D341Med (cell line): ENCODE results near the gene WDR72.
A peak's percentile ranks its signal among the peaks of the same experiment; 100 is the strongest.
"Not testable (repeated sequence)": the region's sequence is repeated elsewhere in the genome, so short reads cannot be mapped to it uniquely, and the experiment has no call there.

Source experiments
- DNase-seq: peaks from one replicate; pipeline ENCODE4 v3.0.0; 2012; ENCODE audit warnings: low spot score

The WDR72 gene

DNA sequence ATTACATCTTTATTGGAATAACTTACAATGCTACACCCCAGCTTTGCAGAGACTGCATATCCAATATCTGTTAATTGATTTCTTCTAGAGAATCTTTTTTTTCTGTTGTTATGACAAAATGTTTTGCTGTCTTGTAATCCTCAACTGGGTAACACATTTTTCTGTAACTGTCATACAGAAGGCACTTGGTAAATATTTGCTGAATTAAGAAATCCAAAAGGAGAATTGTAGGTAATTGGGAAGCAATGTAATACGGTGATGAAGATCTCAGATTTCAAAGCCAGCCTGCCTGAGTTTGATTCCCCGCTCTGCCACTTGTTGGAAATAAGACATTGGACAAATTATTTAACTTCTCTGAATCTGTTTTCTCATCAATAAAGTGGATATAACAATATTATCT, 169.1 kb downstream of the WDR72 start:
- no peak for DNase-seq

DNA sequence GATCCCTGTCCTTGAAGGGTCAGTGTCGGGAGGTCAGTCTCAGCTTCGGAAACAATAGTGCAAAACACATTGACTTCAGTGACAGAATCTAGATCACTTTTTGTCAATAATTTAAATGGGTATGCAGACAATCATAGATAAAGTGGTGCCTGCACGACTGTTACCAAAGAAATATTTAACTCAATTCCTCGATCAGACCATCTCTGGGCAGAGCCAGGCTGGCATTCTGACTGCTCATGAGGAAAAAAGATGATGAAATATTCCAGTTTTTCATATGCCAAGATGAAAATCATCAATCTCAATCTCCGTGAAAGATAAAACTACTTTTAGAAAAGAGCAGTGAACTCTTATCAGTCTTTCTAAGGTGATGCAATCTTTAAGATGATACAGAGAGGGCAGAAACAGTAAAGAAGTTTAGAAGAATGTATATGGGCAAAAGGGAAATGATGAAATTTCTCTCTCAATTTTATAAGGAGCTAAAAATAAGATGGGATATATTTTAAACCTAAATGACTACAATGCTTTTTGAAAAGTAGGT, 169.9 kb downstream of the WDR72 start:
- DNase-seq, result no peak

DNA sequence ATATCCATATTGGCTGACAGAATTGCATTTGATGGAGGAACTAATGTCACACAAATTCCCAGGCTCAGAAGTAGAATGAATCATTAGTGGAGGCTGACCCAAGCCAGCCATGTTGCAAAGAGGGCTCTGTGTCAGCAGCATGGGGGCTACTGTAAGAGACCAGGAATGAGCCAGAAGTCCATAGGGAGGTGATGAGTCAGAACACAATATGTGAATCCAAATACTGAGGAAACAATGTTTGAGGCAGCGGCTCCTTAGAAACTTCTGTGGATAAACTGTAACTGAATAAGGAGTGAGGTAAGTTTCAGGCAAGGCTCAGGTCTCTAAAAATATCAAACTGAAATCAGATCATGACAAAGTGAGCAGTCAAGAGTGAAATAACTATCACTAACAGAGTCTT, 170.7 kb downstream of the WDR72 start:
- no peak for DNase-seq

DNA sequence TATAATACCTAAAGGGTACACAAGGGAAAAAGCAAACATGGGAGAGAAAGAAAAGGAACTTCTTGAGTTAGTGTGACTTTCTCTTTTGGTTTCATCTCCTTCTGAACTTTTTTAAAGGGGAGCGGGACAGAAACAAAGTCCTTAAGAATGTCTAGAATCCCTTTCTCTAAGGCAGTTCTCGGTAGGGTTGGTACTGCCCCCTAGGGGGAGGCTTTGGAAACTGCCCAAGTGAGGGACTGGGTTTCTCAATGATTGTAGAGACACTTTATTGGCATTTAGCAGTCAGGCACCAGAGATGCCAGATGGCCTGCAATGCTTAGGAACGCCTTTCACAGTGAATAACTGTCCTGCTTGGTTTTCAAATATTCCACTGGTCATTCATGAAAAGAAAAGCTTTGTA, 172.7 kb downstream of the WDR72 start:
- DNase-seq, result peak; percentile 58

DNA sequence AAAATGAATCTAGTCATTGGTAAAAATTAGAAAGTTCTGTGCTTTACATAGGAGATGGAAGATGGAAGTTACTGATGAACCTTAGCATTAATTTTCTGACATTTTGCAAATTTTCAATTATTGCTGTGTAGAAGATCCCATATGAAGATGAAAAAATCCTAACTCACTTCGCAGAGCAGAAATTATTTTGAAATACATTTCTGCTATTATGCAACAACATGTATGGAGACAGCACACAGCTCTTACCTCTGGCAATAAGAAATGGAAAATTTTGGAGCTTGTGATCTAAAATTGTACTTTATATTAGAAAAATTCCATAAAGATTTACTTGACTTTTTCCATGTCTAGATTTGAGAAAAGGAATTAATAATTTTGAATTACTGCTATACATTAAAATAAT, 177.9 kb downstream of the WDR72 start:
- no peak for DNase-seq

DNA sequence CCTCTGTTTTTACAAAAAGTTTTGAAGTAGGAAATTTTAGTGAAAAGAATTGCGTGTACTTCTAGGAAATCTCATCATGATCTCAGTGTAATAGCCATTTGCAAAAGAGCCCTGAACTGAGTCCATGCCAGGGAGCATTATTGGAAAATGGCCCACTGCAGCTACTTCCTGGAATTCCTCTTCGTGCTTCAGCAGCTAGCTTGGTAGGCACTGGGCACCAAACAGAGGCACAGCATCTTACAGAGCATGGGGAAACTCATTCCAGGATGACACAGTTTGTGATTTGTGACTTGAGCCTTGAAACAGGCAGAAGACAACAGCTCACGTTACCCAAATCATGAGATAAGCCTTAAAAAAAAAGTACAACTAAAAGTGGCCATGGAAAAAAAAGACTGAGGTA, 179.1 kb downstream of the WDR72 start:
- no peak for DNase-seq

DNA sequence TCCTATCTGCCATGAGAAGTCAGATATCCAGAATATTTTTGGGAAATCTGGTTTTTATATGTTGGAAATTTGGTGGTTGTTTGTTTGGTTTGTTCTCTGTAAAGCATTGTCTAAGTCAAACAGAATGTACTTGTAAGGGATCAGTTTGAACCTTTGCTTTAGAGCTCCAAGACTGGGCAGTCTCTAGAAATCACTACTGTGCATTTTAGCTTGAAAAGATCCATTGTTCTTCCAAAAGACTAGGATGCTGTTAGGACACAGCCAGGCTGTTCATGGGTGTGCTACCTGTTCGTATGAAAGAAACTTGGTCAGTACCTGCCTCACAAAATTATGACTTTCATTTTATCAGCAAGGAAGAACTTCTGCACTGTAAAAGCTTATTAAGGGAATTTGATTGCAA, 182.6 kb downstream of the WDR72 start:
- DNase-seq, result no peak

DNA sequence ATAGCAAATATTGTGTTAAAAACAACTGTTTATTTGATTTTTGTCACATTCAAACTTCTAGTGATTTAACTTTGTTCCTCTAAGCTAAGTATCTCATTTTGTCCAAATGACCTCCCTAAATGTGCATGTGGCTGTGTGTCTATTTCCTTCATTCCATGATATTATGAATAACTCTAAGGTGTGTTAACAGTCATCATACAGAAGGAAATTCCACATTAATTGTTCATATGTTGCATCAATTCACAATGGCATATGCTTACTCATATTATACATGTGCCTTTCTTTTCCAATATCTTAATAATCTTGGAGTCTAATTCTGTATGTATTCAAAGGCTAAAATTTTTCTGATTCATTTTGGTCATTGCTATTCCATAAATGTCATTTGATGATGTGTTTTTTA, 186.4 kb downstream of the WDR72 start:
- DNase-seq, result no peak

DNA sequence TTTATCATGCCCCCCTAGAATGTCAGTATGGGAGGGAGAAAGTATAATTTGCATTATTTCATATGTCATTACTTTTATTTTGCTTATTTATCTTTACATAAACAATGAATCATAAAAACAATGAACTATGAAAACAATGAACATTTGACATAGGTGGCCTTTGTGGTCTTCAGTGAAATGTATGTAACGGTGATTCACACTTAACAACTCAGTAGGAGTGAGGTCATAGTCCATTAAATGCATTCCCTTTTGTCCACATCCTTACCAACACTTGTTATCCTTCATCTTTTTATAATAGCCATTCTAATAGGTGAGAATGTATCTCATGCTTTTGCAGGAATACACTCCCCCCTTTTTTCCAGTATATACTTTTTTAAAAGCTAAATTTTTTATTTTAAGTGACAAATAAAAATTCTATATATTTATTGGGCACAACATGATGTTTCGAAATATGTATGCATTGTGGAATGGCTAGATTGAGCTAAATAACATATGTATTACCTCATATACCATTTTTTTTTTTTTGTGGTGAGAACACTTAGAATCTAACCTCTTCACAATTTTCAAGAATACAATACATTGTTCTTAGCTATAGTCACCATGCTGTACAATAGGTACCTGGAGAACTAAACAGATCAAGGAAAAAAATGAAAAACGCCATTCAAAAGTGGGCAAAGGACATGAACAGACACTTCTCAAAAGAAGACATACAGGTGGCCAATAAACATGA, 189.5 kb downstream of the WDR72 start:
- DNase-seq, result no peak

DNA sequence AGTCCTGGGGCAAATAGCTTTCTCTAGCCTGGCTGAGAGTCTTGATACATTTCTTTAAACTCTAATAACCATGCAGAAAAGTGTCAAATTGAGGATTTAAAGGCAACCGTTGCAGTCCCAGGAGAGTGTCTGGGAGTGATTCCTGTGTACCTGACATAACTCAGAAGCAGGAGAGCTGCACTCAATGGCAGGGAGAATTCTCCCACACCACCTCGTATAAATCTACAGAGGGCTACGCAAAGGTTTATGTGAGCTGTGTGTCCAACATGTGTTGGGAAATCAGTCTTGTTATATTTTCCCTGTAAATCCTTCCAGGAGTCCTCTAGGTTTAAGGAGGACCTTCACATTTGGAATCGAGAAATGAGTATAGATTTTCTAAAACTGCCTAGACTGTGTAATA, 192.6 kb downstream of the WDR72 start:
- no peak for DNase-seq

DNA sequence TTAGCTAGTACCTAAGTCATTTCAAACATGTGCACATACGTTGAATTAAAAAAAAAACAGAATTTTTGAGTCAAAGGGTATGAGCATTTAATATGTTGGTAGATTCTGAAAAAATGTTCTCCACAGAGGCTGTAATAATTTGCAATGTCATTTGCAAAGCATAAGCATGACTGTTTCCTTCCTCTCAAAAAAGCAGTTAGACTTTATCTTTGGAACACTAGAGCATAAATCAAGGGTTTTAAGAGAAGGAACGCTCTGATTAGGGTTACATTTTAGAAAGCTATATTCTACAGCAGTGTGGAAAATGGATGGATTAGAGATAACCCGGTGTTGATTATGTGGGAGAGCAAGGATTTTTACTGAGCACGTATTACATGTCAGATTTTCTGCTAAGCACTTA, 193.7 kb downstream of the WDR72 start:
- DNase-seq, result no peak

DNA sequence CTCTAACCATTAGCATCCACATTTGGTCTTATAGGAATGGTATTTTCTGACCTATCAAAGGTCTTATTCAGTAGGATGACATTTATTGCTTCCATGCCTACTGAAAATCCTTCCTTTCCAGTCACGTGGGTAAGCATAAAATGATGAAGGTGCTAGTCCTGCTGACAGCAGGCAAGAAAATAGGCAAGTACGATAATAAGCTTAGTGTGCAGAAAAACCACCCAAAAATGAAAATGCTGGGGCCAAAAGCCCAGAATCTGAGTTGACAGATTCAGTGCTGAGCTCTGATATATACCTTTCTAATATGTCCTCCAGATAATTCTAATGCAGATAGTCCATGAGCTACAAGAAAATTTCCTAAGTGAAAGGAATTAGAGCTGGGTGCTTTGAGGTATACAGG, 194.8 kb downstream of the WDR72 start:
- DNase-seq, result no peak

DNA sequence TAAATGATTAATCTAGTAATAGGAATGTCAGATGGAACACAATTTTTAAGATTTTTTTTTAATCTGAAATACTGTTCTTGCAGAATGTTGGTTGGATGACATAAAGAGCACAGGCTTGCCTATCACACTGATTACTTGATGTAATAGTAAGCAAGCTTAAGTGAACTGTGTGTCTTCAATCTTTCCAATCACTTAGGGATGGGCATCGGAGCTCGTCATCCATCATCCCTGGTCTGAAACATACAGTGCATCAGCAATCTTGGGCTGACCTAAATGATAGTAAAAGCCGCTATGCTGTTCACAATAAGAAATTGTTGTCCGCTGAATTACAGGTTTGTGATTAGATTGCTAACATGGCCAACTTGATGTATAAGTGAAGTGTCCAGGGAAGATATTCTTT, 195.8 kb downstream of the WDR72 start:
- DNase-seq, result no peak

DNA sequence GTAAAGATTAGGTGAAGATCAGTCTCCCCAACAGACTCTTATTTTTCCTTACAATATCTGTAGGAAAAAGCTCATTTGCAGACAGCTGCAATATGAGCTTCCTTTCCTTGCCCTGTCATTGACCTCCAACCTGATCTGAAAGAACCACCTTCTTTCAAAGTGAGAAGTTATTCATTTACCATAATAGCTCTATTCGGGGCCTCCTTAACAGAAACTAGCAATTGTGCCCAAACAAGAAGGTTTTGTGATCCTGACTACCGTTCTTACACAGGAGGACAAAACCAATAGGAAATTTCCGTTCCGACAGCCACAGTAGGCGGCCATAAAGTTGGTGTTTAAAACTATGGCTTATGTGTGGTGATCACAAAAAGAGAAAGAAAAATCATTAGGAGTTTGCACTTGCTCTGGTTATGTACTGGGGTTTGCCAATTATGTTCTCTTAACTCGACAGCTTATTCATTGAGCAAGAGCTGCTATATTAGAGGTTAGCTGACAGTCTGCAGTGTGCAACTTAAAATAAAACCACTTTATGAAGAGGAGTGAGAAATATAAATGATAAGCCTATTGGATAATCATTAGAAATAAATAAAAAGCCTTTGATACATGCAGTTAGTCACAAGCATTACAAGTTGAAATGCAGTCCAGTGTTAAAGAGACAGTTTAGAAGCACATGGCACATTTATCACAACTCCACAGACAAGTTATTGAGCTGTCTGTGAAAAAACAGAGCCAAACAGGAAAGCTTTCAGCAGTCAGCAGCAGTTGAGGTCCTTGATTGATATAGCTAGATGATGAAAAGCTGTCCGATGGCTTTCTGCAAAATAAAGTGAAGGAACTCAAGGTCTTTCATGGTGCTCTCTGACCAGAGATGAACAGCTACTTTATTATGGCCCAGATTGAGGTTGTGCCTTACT, 199.8 kb downstream of the WDR72 start:
- no peak for DNase-seq

DNA sequence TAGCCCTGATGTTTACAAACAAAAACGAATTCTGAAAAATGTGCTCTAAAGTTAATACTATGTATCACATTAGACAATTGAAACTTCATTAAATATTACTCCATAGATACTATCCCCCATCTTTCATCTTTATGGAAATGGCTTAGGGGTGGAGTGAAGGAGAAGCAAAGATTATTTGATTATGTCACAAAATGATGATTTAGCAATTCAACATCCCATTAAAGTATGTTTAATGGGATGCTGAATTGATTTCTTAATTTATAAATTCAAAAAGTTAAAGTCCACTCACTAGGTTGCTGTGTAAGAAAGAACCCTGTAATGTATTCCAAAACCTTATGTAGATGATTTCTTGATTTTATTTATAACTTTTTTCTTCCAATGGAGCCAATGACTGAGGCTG, 201.1 kb downstream of the WDR72 start:
- no peak for DNase-seq

DNA sequence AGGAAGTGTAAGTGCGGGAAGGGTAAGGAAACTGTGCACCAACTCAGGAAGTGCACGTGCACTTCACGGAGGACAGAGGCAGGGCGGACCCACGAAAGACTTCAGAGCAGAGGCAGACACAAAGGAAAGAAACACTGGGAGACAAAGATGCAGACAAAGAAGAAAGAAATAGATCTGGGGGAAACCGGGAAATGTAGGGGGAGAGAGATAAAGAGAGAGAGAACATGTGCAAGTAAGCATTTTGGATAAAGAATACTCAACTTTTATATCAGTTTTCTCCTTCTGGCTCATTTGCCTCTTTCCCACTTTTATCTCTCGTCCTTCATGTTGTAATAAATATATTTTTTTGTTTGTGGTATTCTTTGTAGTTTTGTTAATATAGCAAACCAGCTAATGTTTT, 204.2 kb downstream of the WDR72 start:
- no peak for DNase-seq

DNA sequence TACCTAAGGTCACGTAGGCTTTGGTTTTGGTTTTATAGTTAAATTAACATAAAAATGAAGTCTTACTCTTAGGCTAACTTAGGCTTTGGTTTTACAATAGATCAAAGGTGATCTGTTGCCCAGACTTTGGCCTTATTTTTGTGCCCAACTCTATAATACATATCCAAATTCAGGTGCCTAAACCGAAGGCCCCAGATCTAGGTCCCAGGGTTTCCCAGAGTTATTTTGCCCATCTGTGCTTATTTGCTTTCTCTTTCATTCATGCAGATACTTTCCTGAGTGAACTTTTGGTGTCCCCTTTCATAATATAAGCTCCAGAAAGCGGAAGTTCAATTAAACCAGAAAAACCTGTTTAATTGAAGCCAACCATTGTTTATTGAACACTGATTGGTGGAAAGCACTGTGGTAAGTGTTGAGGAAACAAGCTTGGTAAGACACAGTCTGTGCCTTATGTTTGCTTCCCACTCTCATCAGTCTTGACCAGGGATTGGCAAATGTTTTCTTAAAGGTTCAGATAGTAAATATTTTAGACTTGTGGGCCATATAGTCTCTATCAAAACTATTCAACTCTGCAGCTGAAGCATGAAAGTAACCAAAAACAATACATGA, 209.7 kb downstream of the WDR72 start:
- no peak for DNase-seq

DNA sequence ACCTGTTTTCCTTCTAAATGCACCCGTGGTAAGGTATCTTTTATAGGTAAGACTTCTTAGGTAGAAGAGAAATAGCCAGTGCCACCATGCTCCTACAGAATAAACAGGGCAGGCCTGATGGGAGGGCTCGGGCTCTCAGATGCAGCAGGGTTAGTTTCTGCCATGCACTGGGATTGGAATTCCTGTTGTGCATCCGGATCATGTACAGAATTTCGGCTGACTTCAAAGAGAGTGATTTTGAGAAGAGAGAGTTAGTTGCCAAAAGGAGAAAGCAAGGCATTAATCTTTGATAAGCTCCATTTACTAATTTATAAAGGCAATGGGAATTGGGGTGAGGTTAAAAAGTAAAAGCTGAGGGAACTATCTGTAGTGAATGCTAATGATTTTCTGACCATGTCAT, 211.2 kb downstream of the WDR72 start:
- no peak for DNase-seq

DNA sequence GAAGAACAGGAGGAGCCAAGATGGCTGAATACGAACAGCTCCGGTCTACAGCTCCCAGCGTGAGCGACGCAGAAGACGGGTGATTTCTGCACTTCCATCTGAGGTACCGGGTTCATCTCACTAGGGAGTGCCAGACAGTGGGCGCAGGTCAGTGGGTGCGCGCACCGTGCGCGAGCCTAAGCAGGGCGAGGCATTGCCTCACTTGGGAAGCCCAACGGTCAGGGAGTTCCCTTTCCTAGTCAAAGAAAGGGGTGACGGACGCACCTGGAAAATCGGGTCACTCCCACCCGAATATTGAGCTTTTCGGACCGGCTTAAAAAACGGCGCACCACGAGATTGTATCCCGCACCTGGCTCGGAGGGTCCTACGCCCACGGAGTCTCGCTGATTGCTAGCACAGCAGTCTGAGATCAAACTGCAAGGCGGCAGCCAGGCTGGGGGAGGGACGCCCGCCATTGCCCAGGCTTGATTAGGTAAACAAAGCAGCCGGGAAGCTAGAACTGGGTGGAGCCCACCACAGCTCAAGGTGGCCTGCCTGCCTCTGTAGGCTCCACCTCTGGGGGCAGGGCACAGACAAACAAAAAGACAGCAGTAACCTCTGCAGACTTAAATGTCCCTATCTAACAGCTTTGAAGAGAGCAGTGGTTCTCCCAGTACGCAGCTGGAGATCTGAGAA, 218.7 kb downstream of the WDR72 start:
- DNase-seq, result not testable (repeated sequence)

DNA sequence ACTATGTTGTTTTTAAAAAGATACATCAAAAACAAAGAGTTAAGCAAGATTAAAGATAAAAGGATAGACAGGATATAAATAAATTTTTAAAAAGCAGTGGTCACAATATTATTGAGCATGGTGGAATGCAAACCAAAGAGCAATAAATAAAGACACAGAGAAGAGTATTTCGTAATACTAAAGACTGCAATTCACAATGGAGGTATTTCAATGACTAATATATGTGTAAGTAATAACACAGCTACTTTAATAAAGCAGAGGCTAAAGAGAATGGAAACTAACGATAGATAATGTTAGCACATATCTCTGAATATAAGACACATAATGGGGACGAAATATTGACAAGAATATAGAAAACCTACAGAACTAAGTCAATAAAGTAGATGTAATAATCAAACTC, 219.6 kb downstream of the WDR72 start:
- no peak for DNase-seq

DNA sequence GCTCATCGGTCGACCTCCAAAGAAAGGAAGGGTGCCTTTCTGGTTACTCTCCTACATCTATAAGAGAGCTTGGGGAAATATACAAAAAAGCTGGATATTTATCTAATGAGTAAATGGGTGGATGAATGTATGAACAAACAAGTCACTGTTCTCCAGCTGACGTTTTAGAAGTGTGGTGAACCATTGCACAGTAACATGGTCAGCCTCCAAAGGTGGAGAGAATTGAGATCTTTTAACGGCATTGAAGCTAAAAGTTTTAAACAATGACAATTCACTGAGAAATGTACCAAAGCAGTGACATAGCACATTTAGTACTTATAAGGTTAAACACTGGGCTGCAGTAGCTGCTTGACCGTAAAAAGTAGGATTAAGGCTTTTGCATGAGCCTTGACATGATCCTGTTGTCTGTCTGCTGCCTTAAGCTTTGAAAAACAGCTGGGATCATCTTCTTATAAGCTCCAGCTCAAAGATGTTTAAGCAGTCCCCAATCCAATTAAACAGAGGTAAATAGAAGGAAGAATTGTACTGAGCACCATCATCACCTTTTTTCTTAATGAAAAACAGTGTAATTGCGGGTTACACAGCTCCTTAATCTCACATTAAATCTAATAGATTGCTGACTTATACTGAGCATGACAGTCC, 222.9 kb downstream of the WDR72 start:
- peak; percentile 63 for DNase-seq

DNA sequence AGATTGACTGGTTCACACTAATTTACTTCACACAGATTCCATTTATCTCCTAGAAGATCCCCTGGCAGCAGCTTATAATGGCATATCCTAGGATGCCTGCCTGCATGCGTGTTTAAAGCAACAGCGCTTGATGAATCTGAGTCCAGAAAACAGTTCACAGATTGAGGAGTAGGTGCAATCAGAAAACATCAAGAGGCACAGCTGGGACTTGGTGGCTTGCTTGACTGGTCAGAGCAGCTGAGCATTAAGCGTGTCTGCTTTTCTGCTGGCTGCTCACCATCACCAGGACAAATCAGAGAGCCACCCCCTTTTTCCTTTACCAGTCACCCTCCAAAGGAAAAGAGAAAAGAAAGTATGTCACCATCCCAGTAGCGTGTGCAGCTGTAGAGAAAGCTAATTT, 223.6 kb downstream of the WDR72 start:
- DNase-seq, result peak; percentile 18
